ENCODE results near the gene TNNC1. TPM values are rescaled to one million over a fixed set of nuclear protein-coding genes. Genes with fewer than 3 reads are reported as not detected.

The TNNC1 gene
- total and polyA plus RNA-seq, 2 donors (not counting 3 experiments of a cell fraction or from before 2014, with no cell fraction given) = 0.12 TPM; not detected in 1

DNA sequence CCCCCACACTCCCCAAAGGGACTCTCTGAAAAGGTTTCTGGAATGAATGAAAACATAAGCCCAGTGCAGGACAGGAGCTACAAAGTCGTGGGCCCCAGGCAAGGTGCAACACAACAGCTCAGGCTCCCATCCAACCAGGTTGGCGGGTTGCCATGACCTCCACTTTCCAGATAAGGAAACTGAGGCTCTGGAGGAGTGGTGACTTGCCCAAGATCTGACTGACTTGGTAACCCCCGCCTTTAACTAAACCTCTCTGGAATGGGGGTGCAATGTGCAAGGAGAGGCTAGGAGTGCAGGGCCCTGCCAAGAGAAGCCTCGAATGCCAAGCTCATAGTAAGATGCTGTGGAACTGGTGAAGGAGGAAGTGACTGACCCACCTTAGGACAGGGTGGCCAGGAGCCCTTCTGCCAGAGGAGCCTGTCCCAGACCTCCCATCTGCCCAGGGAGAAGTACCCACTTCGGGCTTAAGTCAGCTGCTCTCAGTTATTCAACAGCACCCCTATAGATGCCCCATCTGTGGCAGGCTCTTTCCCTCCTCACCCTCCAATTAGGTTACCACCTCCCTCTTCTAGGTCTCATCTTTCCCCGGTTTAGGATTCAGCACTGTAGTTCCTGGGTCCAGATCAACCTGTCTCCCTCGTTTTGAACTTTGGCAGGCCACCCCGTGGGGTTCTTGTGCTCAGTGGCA is 553 bp upstream of the TNNC1 start:
- ChIA-PET CTCF (no interaction called here), POLR2A (no interaction called here)
- peaks cover 17% of the 10 kb centered on the region for H3K4me1 ChIP-seq (ENCODE audit: control insufficient read depth, extremely low read depth, insufficient read depth, low read length)
- dilution Hi-C loops (cut with MboI; ENCODE audit: extremely low pct_ligation_motif_present, low sequenced_read_pairs) = no loop called here
- no peak overlapping the region for H3K4me3 ChIP-seq (replicated peaks in 1 of 3; ENCODE audit: insufficient read depth in 1 of 3, low read depth in 1 of 3, low read length in 3 of 3)
- no peak for DNase-seq (ENCODE audit: low read depth, low spot score)
- no TSS peak for BruUV-seq (replicated peaks)
- no peaks in the 10 kb centered on the region for H3K9me1 ChIP-seq (replicated peaks; ENCODE audit: control insufficient read depth, extremely low read depth, insufficient read depth, low read length)
- H3K36me3 ChIP-seq (ENCODE audit: control insufficient read depth in 2 of 2, extremely low read depth in 1 of 2, insufficient read depth in 2 of 2, low read length in 2 of 2) = peaks cover 14 to 19% of the 10 kb centered on the region in 2 experiments
- no peaks in the 10 kb centered on the region for H3K27me3 ChIP-seq (ENCODE audit: control insufficient read depth in 2 of 2, insufficient read depth in 2 of 2, low read length in 2 of 2)
- intact Hi-C loops (cut with micrococcal nuclease) = no loop called here
- no peaks in the 10 kb centered on the region for H4K20me1 ChIP-seq (replicated peaks; ENCODE audit: control insufficient read depth, extremely low read depth, insufficient read depth, low read length)
- peaks cover 38% of the 10 kb centered on the region for H3K79me2 ChIP-seq (ENCODE audit: control insufficient read depth, insufficient read depth, low read length)
- H3K9ac ChIP-seq (replicated peaks; ENCODE audit: extremely low read depth, insufficient read depth, low read length) = no peak overlapping the region
- no peaks in the 10 kb centered on the region for H3K9me3 ChIP-seq (replicated peaks; ENCODE audit: control insufficient read depth, insufficient read depth, low read length)
- H3K4me2 ChIP-seq (ENCODE audit: insufficient read depth, low read length) = peak overlapping the region; percentile 86
- no peak for FAIRE-seq
- no peak overlapping the region for H3K27ac ChIP-seq (ENCODE audit: insufficient read depth, low read depth, low read length)
- TF ChIP-seq EZH2 (IDR thresholded peaks at IDR 0.05; ENCODE audit: borderline replicate concordance, low read depth, low read length, severe bottlenecking) (no peak), JUN (IDR thresholded peaks at IDR 0.05; ENCODE audit: borderline replicate concordance, insufficient read depth, insufficient read length, low read depth) (no peak), FOS (IDR thresholded peaks at IDR 0.05; ENCODE audit: borderline replicate concordance, insufficient read depth, low read length) (no peak), GATA2 (IDR thresholded peaks at IDR 0.05; ENCODE audit: insufficient read depth, insufficient read length, low read depth, low read length) (no peak), MYC (IDR thresholded peaks at IDR 0.05; ENCODE audit: low read depth, low read length) (no peak), POLR2AphosphoS5 (IDR thresholded peaks at IDR 0.05; ENCODE audit: insufficient read depth, low read depth, low read length) (no peak), POLR2A (IDR thresholded peaks at IDR 0.05; ENCODE audit: low read depth, low read length) (no peak)
- TF ChIP-seq, protein P1, sequence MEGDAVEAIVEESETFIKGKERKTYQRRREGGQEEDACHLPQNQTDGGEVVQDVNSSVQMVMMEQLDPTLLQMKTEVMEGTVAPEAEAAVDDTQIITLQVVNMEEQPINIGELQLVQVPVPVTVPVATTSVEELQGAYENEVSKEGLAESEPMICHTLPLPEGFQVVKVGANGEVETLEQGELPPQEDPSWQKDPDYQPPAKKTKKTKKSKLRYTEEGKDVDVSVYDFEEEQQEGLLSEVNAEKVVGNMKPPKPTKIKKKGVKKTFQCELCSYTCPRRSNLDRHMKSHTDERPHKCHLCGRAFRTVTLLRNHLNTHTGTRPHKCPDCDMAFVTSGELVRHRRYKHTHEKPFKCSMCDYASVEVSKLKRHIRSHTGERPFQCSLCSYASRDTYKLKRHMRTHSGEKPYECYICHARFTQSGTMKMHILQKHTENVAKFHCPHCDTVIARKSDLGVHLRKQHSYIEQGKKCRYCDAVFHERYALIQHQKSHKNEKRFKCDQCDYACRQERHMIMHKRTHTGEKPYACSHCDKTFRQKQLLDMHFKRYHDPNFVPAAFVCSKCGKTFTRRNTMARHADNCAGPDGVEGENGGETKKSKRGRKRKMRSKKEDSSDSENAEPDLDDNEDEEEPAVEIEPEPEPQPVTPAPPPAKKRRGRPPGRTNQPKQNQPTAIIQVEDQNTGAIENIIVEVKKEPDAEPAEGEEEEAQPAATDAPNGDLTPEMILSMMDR (IDR thresholded peaks at IDR 0.05; ENCODE audit: extremely low read depth in 1 of 2, insufficient read depth in 1 of 2, low read depth in 1 of 2, low read length in 2 of 2) = no peak
- TF ChIP-seq, protein P2, sequence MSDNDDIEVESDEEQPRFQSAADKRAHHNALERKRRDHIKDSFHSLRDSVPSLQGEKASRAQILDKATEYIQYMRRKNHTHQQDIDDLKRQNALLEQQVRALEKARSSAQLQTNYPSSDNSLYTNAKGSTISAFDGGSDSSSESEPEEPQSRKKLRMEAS (IDR thresholded peaks at IDR 0.05; ENCODE audit: insufficient read depth, insufficient read length) = no peak
- no peak overlapping the region for H2AFZ ChIP-seq (ENCODE audit: low read depth, low read length)

Measured in endothelial cell of umbilical vein (primary cell).